Measurements from ENCODE around the gene KCNK6.

KCNK6 gene

GRCh38 chr19:38298821-38299680 lies 20.6 kb upstream of the KCNK6 start:
- no peak for DNase-seq

- no peak for DNase-seq
These were observed 15.9 kb upstream of the KCNK6 start, which contains the start of gene C19orf33 for GRCh38 chr19:38303517-38304351. C19orf33 (plus strand) TSS chr19:38304251; CDS start chr19:38304262, 11 bp downstream.

GRCh38 chr19:38304352-38304865 lies 15.2 kb upstream of the KCNK6 start:
- no peak for DNase-seq

- peak; percentile 44 for DNase-seq
These were observed 14.7 kb upstream of the KCNK6 start for GRCh38 chr19:38304866-38305429.

GRCh38 chr19:38306236-38306635 lies 13.4 kb upstream of the KCNK6 start:
- no peak for DNase-seq

GRCh38 chr19:38307076-38307475 lies 12.6 kb upstream of the KCNK6 start:
- DNase-seq: no peak

GRCh38 chr19:38307597-38307996 lies 12.0 kb upstream of the KCNK6 start:
- no peak for DNase-seq

- DNase-seq: no peak
These were observed 11.5 kb upstream of the KCNK6 start for GRCh38 chr19:38308006-38308766.

- DNase-seq: no peak
These were observed 10.6 kb upstream of the KCNK6 start for GRCh38 chr19:38308926-38309614.

GRCh38 chr19:38309615-38310278 lies 9.9 kb upstream of the KCNK6 start:
- DNase-seq: no peak

- DNase-seq: no peak
These were observed 9.4 kb upstream of the KCNK6 start for GRCh38 chr19:38310279-38310670.

GRCh38 chr19:38310986-38311385 lies 8.7 kb upstream of the KCNK6 start:
- DNase-seq: no peak

- peak; percentile 97 for DNase-seq
These were observed 3.8 kb upstream of the KCNK6 start, which contains the start of gene YIF1B for GRCh38 chr19:38315657-38316476. YIF1B (minus strand) TSS chr19:38315947; CDS start chr19:38315917, 30 bp downstream.

GRCh38 chr19:38316477-38317067 lies 3.1 kb upstream of the KCNK6 start:
- DNase-seq: no peak

GRCh38 chr19:38317104-38317612 lies 2.5 kb upstream of the KCNK6 start:
- no peak for DNase-seq

GRCh38 chr19:38318660-38319059 lies 985 bp upstream of the KCNK6 start:
- DNase-seq: no peak

- DNase-seq: no peak
These were observed 1.3 kb downstream of the KCNK6 start for GRCh38 chr19:38320969-38321339.

GRCh38 chr19:38321646-38322196 lies 2.1 kb downstream of the KCNK6 start:
- DNase-seq: no peak

- DNase-seq: no peak
These were observed 3.6 kb downstream of the KCNK6 start for GRCh38 chr19:38323291-38323690.

Measured in DMS153 (cell line).